Neural progenitor cell (in vitro differentiated cells): Measurements from ENCODE around the gene SLC6A18.

Source experiments
- EZH2 ChIP-seq: fragments of 200-600 bp; sonication (generic); IDR thresholded peaks from 2 replicates; pipeline ENCODE4 v1.6.1; 2017; ENCODE audit warnings: antibody characterized with exemption, mild to moderate bottlenecking, moderate library complexity
- EZH2phosphoT487 ChIP-seq: fragments of 200-600 bp; sonication (generic); IDR thresholded peaks from 2 replicates; pipeline ENCODE4 v1.6.1; 2017; ENCODE audit warnings: antibody characterized with exemption
- TF ChIP-seq, protein P1 (sequence below): fragments of 200-600 bp; sonication (generic); IDR thresholded peaks from 2 replicates; pipeline ENCODE4 v1.5.1; 2017; ENCODE audit warnings: antibody characterized with exemption, mild to moderate bottlenecking

DNA sequence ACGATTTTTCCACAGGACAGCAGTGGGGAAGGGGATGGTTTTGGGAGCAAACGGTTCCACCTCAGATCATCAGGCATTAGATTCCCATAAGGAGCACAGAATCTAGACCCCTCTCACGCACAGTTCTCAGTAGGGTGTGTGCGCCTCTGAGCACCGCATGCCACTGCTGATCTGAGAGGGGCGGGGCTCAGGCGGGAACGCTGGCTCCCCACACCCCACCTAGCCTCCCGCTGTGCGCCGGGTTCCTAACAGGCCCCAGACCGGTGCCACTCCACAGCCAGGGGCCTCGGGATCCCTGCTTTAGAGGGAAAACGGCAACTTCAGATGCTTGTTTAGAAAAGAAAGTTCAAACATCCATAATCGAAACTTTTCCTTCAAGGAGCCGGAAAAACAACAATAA, 49.3 kb downstream of the SLC6A18 start:
- TF ChIP-seq, protein P1, sequence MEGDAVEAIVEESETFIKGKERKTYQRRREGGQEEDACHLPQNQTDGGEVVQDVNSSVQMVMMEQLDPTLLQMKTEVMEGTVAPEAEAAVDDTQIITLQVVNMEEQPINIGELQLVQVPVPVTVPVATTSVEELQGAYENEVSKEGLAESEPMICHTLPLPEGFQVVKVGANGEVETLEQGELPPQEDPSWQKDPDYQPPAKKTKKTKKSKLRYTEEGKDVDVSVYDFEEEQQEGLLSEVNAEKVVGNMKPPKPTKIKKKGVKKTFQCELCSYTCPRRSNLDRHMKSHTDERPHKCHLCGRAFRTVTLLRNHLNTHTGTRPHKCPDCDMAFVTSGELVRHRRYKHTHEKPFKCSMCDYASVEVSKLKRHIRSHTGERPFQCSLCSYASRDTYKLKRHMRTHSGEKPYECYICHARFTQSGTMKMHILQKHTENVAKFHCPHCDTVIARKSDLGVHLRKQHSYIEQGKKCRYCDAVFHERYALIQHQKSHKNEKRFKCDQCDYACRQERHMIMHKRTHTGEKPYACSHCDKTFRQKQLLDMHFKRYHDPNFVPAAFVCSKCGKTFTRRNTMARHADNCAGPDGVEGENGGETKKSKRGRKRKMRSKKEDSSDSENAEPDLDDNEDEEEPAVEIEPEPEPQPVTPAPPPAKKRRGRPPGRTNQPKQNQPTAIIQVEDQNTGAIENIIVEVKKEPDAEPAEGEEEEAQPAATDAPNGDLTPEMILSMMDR: no peak
- TF ChIP-seq EZH2phosphoT487: no peak
- TF ChIP-seq EZH2: no peak
